Neural progenitor cell (in vitro differentiated cells): ENCODE measurements around the gene NXPE4. TPM values are rescaled to one million over a fixed set of nuclear protein-coding genes. Genes with fewer than 3 reads are reported as not detected.
"Not testable (repeated sequence)": the region's sequence is repeated elsewhere in the genome, so short reads cannot be mapped to it uniquely, and the experiment has no call there.

ENCODE experiments used
- DNase-seq: peaks from one replicate; pipeline ENCODE4 v3.0.0-alpha.2; 2016; ENCODE audit warnings: low spot score
- H2AFZ ChIP-seq: fragments of 200-600 bp; sonication (generic); replicated peaks from 2 replicates; pipeline ENCODE4 v1.6.1; 2016; ENCODE audit warnings: antibody characterized with exemption
- H3F3A ChIP-seq: fragments of 200-600 bp; sonication (generic); 2 replicates; pipeline ENCODE4 v1.6.1; 2016; ENCODE audit warnings: antibody characterized with exemption, low read depth
- H3K27ac ChIP-seq: fragments of 200-600 bp; sonication (generic); 2 replicates; pipeline ENCODE4 v1.5.1; 2016; ENCODE audit warnings: mild to moderate bottlenecking
- H3K27me3 ChIP-seq: fragments of 200-600 bp; sonication (generic); 2 replicates; pipeline ENCODE4 v1.6.1; 2016; ENCODE audit warnings: mild to moderate bottlenecking, moderate library complexity
- H3K36me3 ChIP-seq: fragments of 200-600 bp; sonication (generic); 2 replicates; pipeline ENCODE4 v1.5.1; 2016
- H3K4me1 ChIP-seq: fragments of 200-600 bp; sonication (generic); 2 replicates; pipeline ENCODE4 v1.6.1; 2016; ENCODE audit warnings: mixed run types
- H3K4me2 ChIP-seq: fragments of 200-600 bp; sonication (generic); 2 replicates; pipeline ENCODE4 v1.6.1; 2016
- H3K4me3 ChIP-seq: fragments of 200-600 bp; sonication (generic); 2 replicates; pipeline ENCODE4 v1.5.1; 2016
- H3K79me2 ChIP-seq: fragments of 200-600 bp; sonication (generic); 2 replicates; pipeline ENCODE4 v1.6.1; 2016; ENCODE audit warnings: low read depth
- H3K9ac ChIP-seq: fragments of 200-600 bp; sonication (generic); 2 replicates; pipeline ENCODE4 v1.6.1; 2016
- H3K9me3 ChIP-seq: fragments of 200-600 bp; sonication (generic); 2 replicates; pipeline ENCODE4 v1.5.1; 2016; ENCODE audit warnings: low read depth
- H4K20me1 ChIP-seq: fragments of 200-600 bp; sonication (generic); 2 replicates; pipeline ENCODE4 v1.6.1; 2016; ENCODE audit warnings: low read depth
- H3K27ac Mint-ChIP-seq: 3 replicates; pipeline ENCODE4 v1.8.0; 2021; ENCODE audit warnings: mixed read lengths
- H3K27me3 Mint-ChIP-seq: 2 replicates; pipeline ENCODE4 v1.8.0; 2022; ENCODE audit warnings: low read depth, mild to moderate bottlenecking, inconsistent platforms, moderate library complexity, mixed read lengths; ENCODE audit not compliant: insufficient read depth
- H3K36me3 Mint-ChIP-seq: 3 replicates; pipeline ENCODE4 v1.8.0; 2021; ENCODE audit warnings: mixed read lengths
- H3K4me1 Mint-ChIP-seq: 3 replicates; pipeline ENCODE4 v1.8.0; 2021; ENCODE audit warnings: mixed read lengths
- H3K4me3 Mint-ChIP-seq: 3 replicates; pipeline ENCODE4 v1.8.0; 2021; ENCODE audit warnings: mild to moderate bottlenecking, moderate library complexity, mixed read lengths
- H3K9me3 Mint-ChIP-seq: 3 replicates; pipeline ENCODE4 v1.8.0; 2020; ENCODE audit warnings: mixed read lengths
- CTCF ChIP-seq: fragments of 200-600 bp; sonication (generic); IDR thresholded peaks from 2 replicates; pipeline ENCODE4 v1.5.1; 2017; ENCODE audit warnings: antibody characterized with exemption, mild to moderate bottlenecking
- EZH2 ChIP-seq: fragments of 200-600 bp; sonication (generic); IDR thresholded peaks from 2 replicates; pipeline ENCODE4 v1.6.1; 2017; ENCODE audit warnings: antibody characterized with exemption, mild to moderate bottlenecking, moderate library complexity
- EZH2phosphoT487 ChIP-seq: fragments of 200-600 bp; sonication (generic); IDR thresholded peaks from 2 replicates; pipeline ENCODE4 v1.6.1; 2017; ENCODE audit warnings: antibody characterized with exemption
- total RNA-seq: library from RNA; depleted of rRNA; stranded (reverse); fragments of >200 nt; gene quantifications from 2 replicates; pipeline ENCODE4 v1.2.3, GENCODE V29; 2015; ENCODE audit warnings: low replicate concordance

The NXPE4 gene
- total RNA-seq, 1 donor from 2014 or later, result not detected

GRCh38 chr11:114615448-114616361, 20.1 kb upstream of the NXPE4 start:
- H3K4me1 Mint-ChIP-seq, result no peaks in the 10 kb centered on the region
- H3K4me3 Mint-ChIP-seq, result no peak overlapping the region
- peaks cover 18% of the 10 kb centered on the region for H3K9me3 ChIP-seq
- H3F3A ChIP-seq, result peaks cover 98% of the 10 kb centered on the region
- no peak overlapping the region for H3K4me3 ChIP-seq
- no peaks in the 10 kb centered on the region for H4K20me1 ChIP-seq
- no peak overlapping the region for H3K4me2 ChIP-seq
- H3K27me3 ChIP-seq, result no peaks in the 10 kb centered on the region
- no peak for TF ChIP-seq EZH2
- TF ChIP-seq CTCF, result no peak
- TF ChIP-seq EZH2phosphoT487, result no peak
- peaks cover 28% of the 10 kb centered on the region for H3K9me3 Mint-ChIP-seq
- no peak for DNase-seq
- H3K9ac ChIP-seq, result no peak overlapping the region
- H3K79me2 ChIP-seq, result no peaks in the 10 kb centered on the region
- H3K27ac ChIP-seq, result no peak overlapping the region
- H2AFZ ChIP-seq, result no peak overlapping the region
- H3K27me3 Mint-ChIP-seq, result no peaks in the 10 kb centered on the region
- no peak overlapping the region for H3K27ac Mint-ChIP-seq
- H3K36me3 ChIP-seq, result no peaks in the 10 kb centered on the region
- H3K36me3 Mint-ChIP-seq, result no peaks in the 10 kb centered on the region
- no peaks in the 10 kb centered on the region for H3K4me1 ChIP-seq

DNA sequence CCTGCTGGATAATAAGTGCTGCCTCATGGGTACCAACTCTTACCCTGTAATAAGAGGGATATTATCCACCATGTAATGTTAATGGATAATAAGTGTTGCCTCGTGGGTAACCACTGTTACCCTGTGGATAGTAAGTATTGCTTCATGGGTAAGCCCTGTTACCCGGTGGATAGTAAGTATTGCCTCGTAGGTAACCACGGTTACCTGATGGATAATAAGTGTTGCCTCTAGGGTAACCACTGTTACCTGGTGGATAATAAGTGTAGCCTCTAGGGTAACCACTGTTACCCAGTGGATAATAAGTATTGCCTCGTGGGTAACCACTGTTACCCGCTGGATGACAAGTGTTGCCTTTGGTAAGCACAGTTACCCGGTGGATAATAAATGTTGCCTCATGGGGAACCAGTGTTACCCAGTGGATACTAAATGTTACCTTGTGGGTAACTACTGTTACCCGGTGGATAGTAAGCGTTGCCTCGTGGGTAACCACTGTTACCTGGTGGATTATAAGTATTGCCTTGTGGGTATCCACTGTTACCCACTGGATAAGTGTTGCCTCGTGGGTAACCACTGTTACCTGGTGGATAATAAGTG, 18.6 kb upstream of the NXPE4 start:
- Histone ChIP-seq H3K4me1 (no peaks in the 10 kb centered on the region), H3F3A (peaks cover 94% of the 10 kb centered on the region), H4K20me1 (no peaks in the 10 kb centered on the region), H3K36me3 (no peaks in the 10 kb centered on the region), H3K27ac (no peak overlapping the region), H3K9ac (no peak overlapping the region), H3K4me3 (no peak overlapping the region), H2AFZ (no peak overlapping the region), H3K79me2 (no peaks in the 10 kb centered on the region), H3K4me2 (no peak overlapping the region), H3K27me3 (no peaks in the 10 kb centered on the region), H3K9me3 (peaks cover 18% of the 10 kb centered on the region)
- DNase-seq, result no peak
- peaks cover 25% of the 10 kb centered on the region for H3K9me3 Mint-ChIP-seq
- no peaks in the 10 kb centered on the region for H3K4me1 Mint-ChIP-seq
- no peak for TF ChIP-seq EZH2
- no peak for TF ChIP-seq CTCF
- TF ChIP-seq EZH2phosphoT487, result no peak
- no peak overlapping the region for H3K27ac Mint-ChIP-seq
- no peak overlapping the region for H3K4me3 Mint-ChIP-seq
- H3K27me3 Mint-ChIP-seq, result no peaks in the 10 kb centered on the region
- no peaks in the 10 kb centered on the region for H3K36me3 Mint-ChIP-seq

DNA sequence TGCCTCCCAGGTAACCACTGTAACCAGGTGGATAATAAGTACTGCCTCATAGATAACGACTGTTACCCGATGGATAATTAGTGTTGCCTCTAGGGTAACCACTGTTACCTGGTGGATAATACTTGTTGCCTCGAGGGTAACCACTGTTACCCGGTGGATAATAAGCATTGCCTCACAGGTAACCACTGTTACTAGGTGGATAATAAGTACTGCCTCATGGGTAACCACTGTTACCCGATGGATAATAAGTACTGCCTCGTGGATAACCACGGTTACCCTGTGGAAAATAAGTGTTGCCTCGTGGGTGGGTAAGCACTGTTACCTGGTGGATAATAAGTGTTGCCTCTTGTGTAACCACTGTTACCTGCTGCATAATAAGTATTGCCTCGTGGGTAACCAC, 17.5 kb upstream of the NXPE4 start:
- not testable (repeated sequence) for H2AFZ ChIP-seq, H3K9ac ChIP-seq, H3K4me2 ChIP-seq, H3K4me3 ChIP-seq, H3K79me2 ChIP-seq, H3K36me3 Mint-ChIP-seq, H3K27me3 ChIP-seq, H3K27ac ChIP-seq, H3K36me3 ChIP-seq, H3K4me3 Mint-ChIP-seq, H3K4me1 ChIP-seq, H4K20me1 ChIP-seq, H3K27ac Mint-ChIP-seq, H3K27me3 Mint-ChIP-seq, H3K4me1 Mint-ChIP-seq, DNase-seq
- H3K9me3 ChIP-seq, result peaks cover 18% of the 10 kb centered on the region
- H3K9me3 Mint-ChIP-seq, result peaks cover 18% of the 10 kb centered on the region
- peaks cover 95% of the 10 kb centered on the region for H3F3A ChIP-seq

GRCh38 chr11:114612686-114613085, 17.1 kb upstream of the NXPE4 start:
- Histone ChIP-seq H3K27ac (no peak overlapping the region), H4K20me1 (no peaks in the 10 kb centered on the region), H3K9me3 (peaks cover 18% of the 10 kb centered on the region), H3K4me2 (no peak overlapping the region), H3K27me3 (no peaks in the 10 kb centered on the region), H3K4me1 (no peaks in the 10 kb centered on the region), H3K4me3 (no peak overlapping the region), H2AFZ (no peak overlapping the region), H3F3A (peaks cover 95% of the 10 kb centered on the region), H3K36me3 (no peaks in the 10 kb centered on the region), H3K79me2 (no peaks in the 10 kb centered on the region), H3K9ac (no peak overlapping the region)
- DNase-seq, result no peak
- no peaks in the 10 kb centered on the region for H3K4me1 Mint-ChIP-seq
- H3K4me3 Mint-ChIP-seq, result no peak overlapping the region
- H3K36me3 Mint-ChIP-seq, result no peaks in the 10 kb centered on the region
- H3K9me3 Mint-ChIP-seq, result peaks cover 20% of the 10 kb centered on the region
- no peaks in the 10 kb centered on the region for H3K27me3 Mint-ChIP-seq
- no peak overlapping the region for H3K27ac Mint-ChIP-seq
- TF ChIP-seq CTCF, result no peak

GRCh38 chr11:114612199-114612598, 16.6 kb upstream of the NXPE4 start:
- not testable (repeated sequence) for H3K27me3 Mint-ChIP-seq, H3K4me3 Mint-ChIP-seq, H3K4me2 ChIP-seq, H3K27ac Mint-ChIP-seq, H3K36me3 Mint-ChIP-seq, H3K79me2 ChIP-seq, H4K20me1 ChIP-seq, DNase-seq, H3K27me3 ChIP-seq, H3K4me1 ChIP-seq, H2AFZ ChIP-seq, H3K9ac ChIP-seq, H3K36me3 ChIP-seq, H3K27ac ChIP-seq, H3K4me1 Mint-ChIP-seq, H3K4me3 ChIP-seq
- Histone ChIP-seq H3K9me3 (peaks cover 15% of the 10 kb centered on the region), H3F3A (peaks cover 93% of the 10 kb centered on the region)
- H3K9me3 Mint-ChIP-seq, result peaks cover 25% of the 10 kb centered on the region
